ENCODE results near the gene GALNT4.

Gene GALNT4

GRCh38 chr12:89517720-89518119 lies 6.9 kb downstream of the GALNT4 start:
- DNase-seq (ENCODE audit: insufficient read length, low spot score): no peak
- no peak for FAIRE-seq

GRCh38 chr12:89516633-89517032 lies 8.0 kb downstream of the GALNT4 start:
- no peak for FAIRE-seq
- DNase-seq (ENCODE audit: insufficient read length, low spot score): no peak

More at GRCh38 chr12:89517720-89518119, 6.9 kb downstream of the GALNT4 start:
- no peak for TF ChIP-seq POU2F2 (IDR thresholded peaks at IDR 0.05; ENCODE audit: low read depth, low read length)
- TF ChIP-seq POLR2A (IDR thresholded peaks at IDR 0.05; ENCODE audit: low read depth, low read length): no peak
- no peak for TF ChIP-seq SPI1 (IDR thresholded peaks at IDR 0.05; ENCODE audit: low read depth, low read length)
- no peak for TF ChIP-seq PAX5 (IDR thresholded peaks at IDR 0.05; ENCODE audit: insufficient read depth, low read length, severe bottlenecking)
- no peak for TF ChIP-seq POLR2AphosphoS5 (IDR thresholded peaks at IDR 0.05; ENCODE audit: low read depth, low read length)
- TF ChIP-seq TAF1 (IDR thresholded peaks at IDR 0.05; ENCODE audit: low read depth, low read length): no peak

GRCh38 chr12:89514751-89515150 lies 9.8 kb downstream of the GALNT4 start:
- DNase-seq (ENCODE audit: insufficient read length, low spot score) (no peak), FAIRE-seq (peak; percentile 26)
- TF ChIP-seq TAF1 (IDR thresholded peaks at IDR 0.05; ENCODE audit: low read depth, low read length) (no peak), SPI1 (IDR thresholded peaks at IDR 0.05; ENCODE audit: low read depth, low read length) (peak; percentile 39; the same call in 1 of the 2 replicates)

More at GRCh38 chr12:89516633-89517032, 8.0 kb downstream of the GALNT4 start:
- TF ChIP-seq POU2F2 (IDR thresholded peaks at IDR 0.05; ENCODE audit: low read depth, low read length) (no peak), POLR2AphosphoS5 (IDR thresholded peaks at IDR 0.05; ENCODE audit: low read depth, low read length) (no peak), POLR2A (IDR thresholded peaks at IDR 0.05; ENCODE audit: low read depth, low read length) (no peak), PAX5 (IDR thresholded peaks at IDR 0.05; ENCODE audit: insufficient read depth, low read length, severe bottlenecking) (no peak), TAF1 (IDR thresholded peaks at IDR 0.05; ENCODE audit: low read depth, low read length) (no peak), SPI1 (IDR thresholded peaks at IDR 0.05; ENCODE audit: low read depth, low read length) (no peak)

GRCh38 chr12:89513544-89513943 lies 11.1 kb downstream of the GALNT4 start:
- DNase-seq (ENCODE audit: insufficient read length, low spot score) (no peak), FAIRE-seq (no peak)
- TF ChIP-seq SPI1 (IDR thresholded peaks at IDR 0.05; ENCODE audit: low read depth, low read length) (no peak), PAX5 (IDR thresholded peaks at IDR 0.05; ENCODE audit: insufficient read depth, low read length, severe bottlenecking) (no peak)

DNA sequence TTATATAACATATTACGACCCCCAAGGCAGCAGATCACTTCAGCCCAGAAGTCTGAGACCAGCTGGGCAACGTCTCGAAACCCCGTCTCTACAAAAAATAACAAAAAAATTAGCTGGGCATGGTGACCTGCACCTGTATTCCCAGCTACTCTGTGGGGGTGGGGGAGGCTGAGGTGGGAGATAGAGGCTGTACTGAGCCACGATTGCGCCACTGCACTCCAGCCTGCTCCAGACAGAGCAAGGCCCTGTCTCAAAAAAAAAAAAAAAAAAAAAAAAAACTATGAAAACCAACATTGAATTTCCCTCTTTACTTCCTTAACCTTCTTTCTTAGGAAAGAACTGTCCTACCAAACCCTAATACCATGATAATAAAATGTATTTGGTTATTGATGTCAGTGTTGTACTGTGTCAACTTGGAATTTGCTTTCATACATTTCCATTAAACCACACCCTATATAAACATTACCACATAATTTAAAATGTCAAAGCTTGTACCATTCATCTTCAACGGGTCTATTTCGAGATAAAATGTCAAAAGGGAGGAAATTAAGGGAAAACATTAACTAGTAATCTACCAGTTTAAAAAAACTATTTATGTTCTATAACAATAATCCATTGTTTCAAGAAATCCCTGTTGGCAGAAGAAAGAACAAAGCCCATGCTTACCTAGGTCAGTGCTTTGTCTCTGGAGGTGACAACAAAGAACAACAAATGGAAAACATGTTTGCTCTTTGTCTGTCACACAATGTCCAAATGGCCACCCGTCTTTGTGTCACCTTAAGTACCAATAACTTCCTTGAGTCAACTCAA lies 17.4 kb downstream of the GALNT4 start:
- TF ChIP-seq PAX5 (IDR thresholded peaks at IDR 0.05; ENCODE audit: insufficient read depth, low read length, severe bottlenecking) (no peak), POLR2A (IDR thresholded peaks at IDR 0.05; ENCODE audit: low read depth, low read length) (no peak), SPI1 (IDR thresholded peaks at IDR 0.05; ENCODE audit: low read depth, low read length) (no peak), POU2F2 (IDR thresholded peaks at IDR 0.05; ENCODE audit: low read depth, low read length) (no peak), TAF1 (IDR thresholded peaks at IDR 0.05; ENCODE audit: low read depth, low read length) (no peak), POLR2AphosphoS5 (IDR thresholded peaks at IDR 0.05; ENCODE audit: low read depth, low read length) (no peak)
- DNase-seq (ENCODE audit: insufficient read length, low spot score) (no peak), FAIRE-seq (peak; percentile 9)

- TF ChIP-seq PAX5 (IDR thresholded peaks at IDR 0.05; ENCODE audit: insufficient read depth, low read length, severe bottlenecking) (no peak), SPI1 (IDR thresholded peaks at IDR 0.05; ENCODE audit: low read depth, low read length) (no peak), POLR2A (IDR thresholded peaks at IDR 0.05; ENCODE audit: low read depth, low read length) (no peak), TAF1 (IDR thresholded peaks at IDR 0.05; ENCODE audit: low read depth, low read length) (no peak), POU2F2 (IDR thresholded peaks at IDR 0.05; ENCODE audit: low read depth, low read length) (no peak)
- FAIRE-seq (no peak), DNase-seq (ENCODE audit: insufficient read length, low spot score) (no peak)
These were observed 18.5 kb downstream of the GALNT4 start for GRCh38 chr12:89506050-89506449.

DNA sequence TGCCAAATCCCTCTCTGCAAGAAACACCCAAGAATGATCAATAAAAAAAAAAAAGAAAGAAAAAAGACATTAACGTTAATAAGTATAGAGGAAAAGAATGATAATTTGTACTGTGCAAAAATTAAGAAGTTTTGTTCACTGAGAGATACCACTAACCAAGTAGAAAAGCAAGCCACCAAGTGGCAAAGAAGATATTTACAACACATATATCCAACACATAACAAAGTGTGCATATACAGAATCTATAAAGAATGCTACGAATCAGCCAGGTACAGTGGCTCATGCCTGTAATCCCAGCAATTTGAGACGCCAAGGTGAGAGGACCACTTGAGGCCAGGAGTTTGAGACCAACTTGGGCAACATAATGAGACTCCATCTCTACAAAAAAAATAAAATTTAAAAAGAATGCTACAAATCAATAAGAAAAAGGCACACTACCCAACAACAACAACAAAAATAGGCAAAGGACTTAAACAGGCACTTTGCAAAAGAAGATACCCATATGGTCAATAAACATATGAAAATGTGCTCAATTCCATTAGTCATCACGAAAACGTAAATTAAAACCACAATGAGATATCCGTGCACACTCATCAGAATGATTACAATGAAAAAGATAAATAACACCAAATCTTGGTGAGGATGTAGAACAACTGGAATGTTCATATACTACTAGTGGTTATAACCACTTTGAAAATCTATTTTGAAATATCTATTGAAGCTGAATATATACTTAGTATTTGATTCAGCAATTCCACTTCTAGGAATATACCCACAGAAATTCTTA lies 19.8 kb downstream of the GALNT4 start:
- FAIRE-seq (no peak), DNase-seq (ENCODE audit: insufficient read length, low spot score) (no peak)
- TF ChIP-seq TAF1 (IDR thresholded peaks at IDR 0.05; ENCODE audit: low read depth, low read length): no peak
- no peak for TF ChIP-seq POU2F2 (IDR thresholded peaks at IDR 0.05; ENCODE audit: low read depth, low read length)
- TF ChIP-seq PAX5 (IDR thresholded peaks at IDR 0.05; ENCODE audit: insufficient read depth, low read length, severe bottlenecking): no peak
- TF ChIP-seq SPI1 (IDR thresholded peaks at IDR 0.05; ENCODE audit: low read depth, low read length): no peak
- TF ChIP-seq POLR2AphosphoS5 (IDR thresholded peaks at IDR 0.05; ENCODE audit: low read depth, low read length): no peak
- no peak for TF ChIP-seq POLR2A (IDR thresholded peaks at IDR 0.05; ENCODE audit: low read depth, low read length)

GRCh38 chr12:89501793-89502192 lies 22.8 kb downstream of the GALNT4 start:
- DNase-seq (ENCODE audit: insufficient read length, low spot score) (no peak), FAIRE-seq (no peak)
- no peak for TF ChIP-seq PAX5 (IDR thresholded peaks at IDR 0.05; ENCODE audit: insufficient read depth, low read length, severe bottlenecking)
- no peak for TF ChIP-seq POU2F2 (IDR thresholded peaks at IDR 0.05; ENCODE audit: low read depth, low read length)
- no peak for TF ChIP-seq TAF1 (IDR thresholded peaks at IDR 0.05; ENCODE audit: low read depth, low read length)
- TF ChIP-seq POLR2A (IDR thresholded peaks at IDR 0.05; ENCODE audit: low read depth, low read length): no peak
- no peak for TF ChIP-seq POLR2AphosphoS5 (IDR thresholded peaks at IDR 0.05; ENCODE audit: low read depth, low read length)
- no peak for TF ChIP-seq SPI1 (IDR thresholded peaks at IDR 0.05; ENCODE audit: low read depth, low read length)

GRCh38 chr12:89499857-89500256 lies 24.7 kb downstream of the GALNT4 start:
- no peak for TF ChIP-seq POLR2AphosphoS5 (IDR thresholded peaks at IDR 0.05; ENCODE audit: low read depth, low read length)
- TF ChIP-seq POLR2A (IDR thresholded peaks at IDR 0.05; ENCODE audit: low read depth, low read length): no peak
- no peak for TF ChIP-seq TAF1 (IDR thresholded peaks at IDR 0.05; ENCODE audit: low read depth, low read length)
- no peak for TF ChIP-seq SPI1 (IDR thresholded peaks at IDR 0.05; ENCODE audit: low read depth, low read length)
- TF ChIP-seq PAX5 (IDR thresholded peaks at IDR 0.05; ENCODE audit: insufficient read depth, low read length, severe bottlenecking): no peak
- TF ChIP-seq POU2F2 (IDR thresholded peaks at IDR 0.05; ENCODE audit: low read depth, low read length): no peak
- FAIRE-seq: no peak

More at GRCh38 chr12:89499857-89500256, 24.7 kb downstream of the GALNT4 start:
- DNase-seq (ENCODE audit: insufficient read length, low spot score): no peak
